HepG2 (cell line): ENCODE measurements around the gene TREM1. TPM values are rescaled to one million over a fixed set of nuclear protein-coding genes. Genes with fewer than 3 reads are reported as not detected.
A peak's percentile ranks its signal among the peaks of the same experiment; 100 is the strongest.

ENCODE experiments used
- ATAC-seq: fragments of 200-7000 bp; cut with Tn5 transposase; 3 replicates; pipeline ENCODE4 v1.9.1; 2020; ENCODE audit warnings: mild to moderate bottlenecking, moderate library complexity
- BruUV-seq: library from RNA; stranded (reverse); fragments of 400-500 nt; replicated peaks from 2 replicates; lab custom pipeline; 2021; lab: Mats Ljungman, UMichigan
- CTCF ChIA-PET: fragments of 300-600 bp; formaldehyde crosslinking; extraction: SDS; loops from one replicate; lab custom pipeline; 2021; ENCODE audit warnings: low total read pairs, inconsistent platforms, low intra/inter-chr PET ratio; lab: Yijun Ruan, JAX
- POLR2A ChIA-PET: fragments of 350-600 bp; sonication (Branson Sonifier 250); formaldehyde crosslinking; loops from one replicate; lab custom pipeline; 2020; ENCODE audit warnings: antibody characterized with exemption, inconsistent platforms; lab: Yijun Ruan, JAX
- DNase-seq: peaks from one replicate; pipeline ENCODE4 v3.0.0-alpha.2; 2015; ENCODE audit warnings: low spot score
- FAIRE-seq: peaks from 3 replicates; lab custom pipeline; 2011; peaks lifted over from hg19 to GRCh38; lab: Jason Lieb, UNC
- H2AFZ ChIP-seq: one replicate; pipeline ENCODE4 v1.6.1; 2011; ENCODE audit warnings: low read length, inconsistent platforms
- H3K27ac ChIP-seq: fragments of 300-600 bp; 3 replicates; pipeline ENCODE4 v1.8.0; 2011; ENCODE audit warnings: mixed run types, mild to moderate bottlenecking, mixed read lengths, low read length, inconsistent platforms; ENCODE audit not compliant: insufficient read depth; ENCODE audit errors: extremely low read length
- H3K27me3 ChIP-seq, 2 experiments: fragments of 200-600 bp in 1 of 2; 2 replicates in 1 of 2; 3 replicates in 1 of 2; pipeline versions ENCODE4 v1.6.0 to v1.8.0; 2011; ENCODE audit warnings: low read length in 2 of 2, mild to moderate bottlenecking in 2 of 2, moderate library complexity in 2 of 2, inconsistent platforms in 1 of 2; ENCODE audit not compliant: insufficient read depth in 2 of 2, control insufficient read depth in 1 of 2
- H3K36me3 ChIP-seq, 2 experiments: fragments of 200-600 bp in 1 of 2; replicated peaks in 1 of 2; 2 replicates in 1 of 2; 3 replicates in 1 of 2; pipeline versions ENCODE4 v1.5.1 to v1.8.0; 2011; ENCODE audit warnings: low read length in 2 of 2, inconsistent platforms in 1 of 2; ENCODE audit not compliant: insufficient read depth in 2 of 2, control insufficient read depth in 1 of 2
- H3K4me1 ChIP-seq: 2 replicates; pipeline ENCODE4 v1.5.1; 2012; ENCODE audit warnings: low read length, inconsistent platforms; ENCODE audit not compliant: insufficient read depth
- H3K4me2 ChIP-seq: 2 replicates; pipeline ENCODE4 v1.6.0; 2011; ENCODE audit warnings: low read depth, low read length, inconsistent platforms
- H3K4me3 ChIP-seq, 3 experiments: fragments of 200-600 bp in 1 of 3; sonication (generic), shearing (Covaris generic) in 1 of 3; replicated peaks in 1 of 3; 2 replicates each; pipeline ENCODE4 v1.5.1; 2011 to 2016; ENCODE audit warnings: low read length in 3 of 3, inconsistent platforms in 2 of 3, low read depth in 2 of 3, mild to moderate bottlenecking in 2 of 3, control low read depth in 1 of 3, mixed read lengths in 1 of 3; ENCODE audit not compliant: insufficient read depth in 1 of 3
- H3K79me2 ChIP-seq: one replicate; pipeline ENCODE4 v1.6.1; 2011; ENCODE audit warnings: low read length, inconsistent platforms; ENCODE audit not compliant: insufficient read depth
- H3K9ac ChIP-seq: 2 replicates; pipeline ENCODE4 v1.6.0; 2011; ENCODE audit warnings: mild to moderate bottlenecking, low read depth, low read length, inconsistent platforms; ENCODE audit not compliant: insufficient read depth
- H3K9me3 ChIP-seq: 2 replicates; pipeline ENCODE4 v1.5.1; 2012; ENCODE audit warnings: mild to moderate bottlenecking, low read length
- H4K20me1 ChIP-seq: 2 replicates; pipeline ENCODE4 v1.6.0; 2011; ENCODE audit warnings: inconsistent platforms, mild to moderate bottlenecking, low read length, moderate library complexity; ENCODE audit not compliant: insufficient read depth
- AKAP8 ChIP-seq: sonication (generic); formaldehyde crosslinking; IDR thresholded peaks from 2 replicates; pipeline ENCODE4 v1.5.1; 2020; ENCODE audit warnings: mild to moderate bottlenecking, missing genetic modification reagents
- FOXA3 ChIP-seq: IDR thresholded peaks from 2 replicates; pipeline ENCODE4 v1.6.1; 2016; ENCODE audit warnings: missing genetic modification reagents, missing compliant biosample characterization
- TEAD2 ChIP-seq: sonication (generic); formaldehyde crosslinking; IDR thresholded peaks from 2 replicates; pipeline ENCODE4 v1.9.0; 2021; ENCODE audit warnings: missing genetic modification reagents
- ZNF253 ChIP-seq: sonication (generic); formaldehyde crosslinking; IDR thresholded peaks from 2 replicates; pipeline ENCODE4 v1.8.0; 2022; ENCODE audit warnings: mild to moderate bottlenecking, missing genetic modification reagents, borderline replicate concordance
- WGBS: methylation state at CpG from one replicate; pipeline ENCODE4 v1.1.6; 2017; ENCODE audit warnings: low lambda C conversion rate; 5-methylcytosine and 5-hydroxymethylcytosine counted together
- in situ Hi-C: cut with HindIII; loops from 2 replicates; pipeline ENCODE4 v1.10.0; 2017; ENCODE audit warnings: low pct_unique_long_range_greater_than_20kb; ENCODE audit not compliant: extremely low pct_ligation_motif_present
- intact Hi-C: fragments of 100-400 bp; cut with micrococcal nuclease; formaldehyde crosslinking; loops from one replicate; pipeline ENCODE4 v1.10.0; 2022; ENCODE audit not compliant: unreplicated experiment
- polyA plus RNA-seq, 8 experiments: library from polyadenylated mRNA; depleted of rRNA in 3 of 8; stranded (reverse) in 7 of 8; unstranded in 1 of 8; fragments of >200 nt; fragmentation: Illumina TruSeq in 4 of 8; extraction: Trizol in 4 of 8; gene quantifications; 2 replicates each; pipeline versions ENCODE4 v1.2.1 to v1.2.3, GENCODE V29; 2011 to 2016; ENCODE audit warnings: low read depth in 4 of 8, missing spikeins in 1 of 8, mixed read lengths in 1 of 8; ENCODE audit not compliant: insufficient read depth in 1 of 8
- total RNA-seq, 5 experiments: library from RNA; depleted of rRNA; stranded (reverse); fragments of >200 nt; fragmentation: Illumina TruSeq; extraction: Trizol; gene quantifications; 2 replicates each; pipeline ENCODE4 v1.2.3, GENCODE V29; 2016; ENCODE audit warnings: low read depth in 1 of 5

TREM1 gene
- total and polyA plus RNA-seq, 2 of the 13 experiments (the other 11 are each of a cell fraction or from before 2014, with no cell fraction given): 0.49 TPM; not detected in 1

DNA sequence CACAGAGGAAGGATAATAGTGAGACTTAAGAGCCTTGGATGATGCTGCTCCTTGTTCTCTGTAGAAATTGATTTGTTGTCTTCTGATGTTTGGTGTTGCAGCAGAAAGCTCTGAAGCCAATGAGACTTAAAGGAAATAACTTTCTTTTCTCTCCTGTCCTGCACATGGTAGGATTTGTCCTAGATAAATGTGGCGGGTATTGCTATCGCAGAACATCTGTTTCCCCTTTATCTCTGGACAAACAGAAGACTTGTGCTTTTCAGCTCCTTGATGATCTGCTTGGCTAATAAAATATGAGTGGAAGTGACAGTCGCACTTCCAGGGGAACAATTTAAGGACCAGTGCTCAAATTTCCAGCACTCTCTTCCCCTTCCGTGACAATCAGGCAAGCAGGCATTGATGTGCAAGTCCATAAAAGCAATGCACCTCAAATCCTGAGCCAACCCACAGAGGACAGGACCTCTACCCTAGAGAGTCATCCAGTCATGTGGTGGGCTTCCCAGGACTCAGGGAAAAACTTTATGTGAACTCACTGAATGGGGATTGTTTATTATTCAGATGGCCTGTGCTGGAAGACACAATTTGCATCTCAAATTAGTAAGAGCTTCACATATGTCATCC lies 39.1 kb upstream of the TREM1 start:
- POLR2A ChIA-PET: no interaction called here

GRCh38 chr6:41321183-41321582 lies 34.7 kb upstream of the TREM1 start:
- ChIA-PET POLR2A (interaction anchor here (1.2 kb wide), 1 partner anchor 466 kb away, joined by 5 read pairs; the partner anchor contains the start of gene TOMM6), CTCF (interaction anchor here (4.7 kb wide), 1 partner anchor 15 kb away, joined by 37 read pairs; no protein-coding TSS in a partner anchor)
- WGBS: 91% methylated on average over 4 of the region's 4 CpGs
- ATAC-seq (no peak), DNase-seq (no peak), FAIRE-seq (no peak)
- Histone ChIP-seq H3K4me2 (no peak overlapping the region), H3K4me1 (peaks cover 35% of the 10 kb centered on the region), H3K79me2 (no peaks in the 10 kb centered on the region), H3K4me3 (no peak overlapping the region), H3K27ac (no peak overlapping the region), H2AFZ (no peak overlapping the region), H3K36me3 (no peaks in the 10 kb centered on the region), H3K27me3 (peaks cover 0 to 31% of the 10 kb centered on the region in 2 experiments; a peak in 3 of 5 replicates), H4K20me1 (no peaks in the 10 kb centered on the region), H3K9me3 (no peaks in the 10 kb centered on the region), H3K9ac (no peak overlapping the region)
- TF ChIP-seq ZNF253 (CRISPR knock-in tag) (0 out of 2 replicates have a peak, but pooled peaks have one; percentile 62), AKAP8 (no peak)
- intact Hi-C loops: no loop called here
- no TSS peak for BruUV-seq
- in situ Hi-C loops: no loop called here

More for the DNA sequence above, 39.1 kb upstream of the TREM1 start:
- no peak for TF ChIP-seq FOXA3 (CRISPR knock-in tag)
- TF ChIP-seq TEAD2 (CRISPR knock-in tag): no peak
- H3K4me3 ChIP-seq: no peak overlapping the region
- H3K36me3 ChIP-seq: no peaks in the 10 kb centered on the region
- DNase-seq: no peak
- ATAC-seq: no peak
- no peaks in the 10 kb centered on the region for H3K79me2 ChIP-seq
- intact Hi-C loops: no loop called here
- FAIRE-seq: no peak
- peaks cover 5 to 36% of the 10 kb centered on the region in 2 experiments; a peak in 4 of 5 replicates for H3K27me3 ChIP-seq
- H3K4me2 ChIP-seq: no peak overlapping the region
- no peak overlapping the region for H3K9ac ChIP-seq
- no TSS peak for BruUV-seq
- in situ Hi-C loops: no loop called here
- H2AFZ ChIP-seq: no peak overlapping the region
- H3K27ac ChIP-seq: no peak overlapping the region
- H4K20me1 ChIP-seq: no peaks in the 10 kb centered on the region
- CTCF ChIA-PET: no interaction called here
- no peaks in the 10 kb centered on the region for H3K9me3 ChIP-seq
- 54% methylated on average over 4 of the region's 4 CpGs for WGBS
- H3K4me1 ChIP-seq: peaks cover 9% of the 10 kb centered on the region
